Measurements from ENCODE around the gene MICOS13.
A peak's percentile ranks its signal among the peaks of the same experiment; 100 is the strongest.
"Not testable (repeated sequence)": the region's sequence is repeated elsewhere in the genome, so short reads cannot be mapped to it uniquely, and the experiment has no call there.

MICOS13 gene, protein sequence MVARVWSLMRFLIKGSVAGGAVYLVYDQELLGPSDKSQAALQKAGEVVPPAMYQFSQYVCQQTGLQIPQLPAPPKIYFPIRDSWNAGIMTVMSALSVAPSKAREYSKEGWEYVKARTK

DNA sequence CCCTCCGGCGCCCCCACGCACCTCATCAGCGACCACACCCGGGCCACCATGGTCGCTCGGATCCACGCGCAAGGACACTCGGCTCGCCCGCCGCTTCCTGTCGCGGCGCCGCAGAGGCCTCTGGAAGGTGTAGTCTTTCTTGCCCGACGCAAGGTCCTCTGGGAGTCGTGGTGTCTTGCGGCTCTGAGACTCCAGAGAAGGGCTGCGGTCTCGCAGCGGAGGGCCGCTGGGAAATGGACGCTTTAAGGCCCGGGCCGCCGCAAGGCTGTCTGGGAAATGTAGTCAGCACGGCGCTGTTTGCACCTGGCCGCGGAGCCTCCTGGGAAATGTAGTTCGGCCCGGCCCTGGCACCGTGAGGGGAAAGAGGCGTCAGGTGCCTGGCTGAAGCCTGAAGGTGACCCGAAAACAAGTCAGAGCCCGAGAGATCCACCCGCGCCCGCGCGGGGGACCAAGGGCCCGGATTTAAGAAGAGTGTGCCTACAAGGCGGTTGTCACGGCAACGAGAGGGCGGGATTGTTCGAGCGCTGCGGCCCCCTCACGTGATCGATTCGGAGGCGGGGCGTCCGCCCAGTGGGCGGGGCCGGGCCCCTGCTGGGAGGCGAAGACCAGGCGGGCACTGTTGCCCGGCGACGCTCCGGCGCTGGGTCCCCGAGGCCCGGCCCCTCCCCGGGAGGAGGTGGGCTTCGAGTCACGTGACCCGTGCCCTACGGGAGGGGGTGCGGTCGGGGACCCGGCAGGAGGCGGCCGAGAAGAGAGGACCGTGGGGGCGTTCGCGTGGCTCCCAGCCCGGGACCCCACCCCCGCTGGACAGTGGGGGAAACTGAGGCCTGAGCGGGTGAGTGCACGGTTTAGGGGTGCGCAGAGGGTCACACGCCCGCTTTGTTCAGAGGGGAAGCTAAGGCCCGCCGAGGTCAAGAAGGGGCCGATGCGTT lies at the start of gene MICOS13, which contains the start of gene HSD11B1L:
MICOS13 (minus strand) TSS at position 80 of the 932 bp plus-strand sequence; CDS start at position 50, 30 bp downstream.
HSD11B1L (plus strand) TSS at position 591 of the 932 bp plus-strand sequence. CDS start 3,806 bp downstream, outside the sequence.
- DNase-seq: peak; percentile 96

DNA sequence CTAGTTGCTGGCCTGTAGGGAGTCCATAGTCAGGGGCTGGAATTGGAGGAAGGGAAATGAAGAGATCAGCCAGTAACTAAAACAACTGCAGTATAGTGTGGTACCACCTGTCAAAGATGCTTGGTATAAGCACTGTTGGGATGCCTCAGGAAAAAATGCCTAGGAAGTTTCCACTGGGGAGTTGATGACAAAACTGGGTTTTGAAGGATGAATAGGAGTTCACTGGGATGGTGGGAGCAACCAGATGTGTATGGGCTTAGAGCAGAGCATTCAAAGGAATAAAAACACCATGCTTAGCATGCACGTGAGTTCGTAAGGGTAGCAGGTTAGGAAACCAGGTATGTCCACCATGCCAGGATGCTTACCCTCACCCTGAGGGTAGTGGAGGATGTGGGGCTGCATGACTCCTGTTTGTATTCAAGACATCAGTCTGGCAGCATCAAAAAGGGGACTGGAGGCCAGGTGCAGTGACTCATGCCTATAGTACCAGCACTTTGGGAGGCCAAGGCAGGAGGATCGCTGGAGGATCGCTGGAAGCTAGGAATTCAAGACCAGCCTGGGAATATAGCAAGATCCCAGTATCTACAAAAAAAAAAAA lies 47.2 kb upstream of the MICOS13 start:
- DNase-seq: no peak

DNA sequence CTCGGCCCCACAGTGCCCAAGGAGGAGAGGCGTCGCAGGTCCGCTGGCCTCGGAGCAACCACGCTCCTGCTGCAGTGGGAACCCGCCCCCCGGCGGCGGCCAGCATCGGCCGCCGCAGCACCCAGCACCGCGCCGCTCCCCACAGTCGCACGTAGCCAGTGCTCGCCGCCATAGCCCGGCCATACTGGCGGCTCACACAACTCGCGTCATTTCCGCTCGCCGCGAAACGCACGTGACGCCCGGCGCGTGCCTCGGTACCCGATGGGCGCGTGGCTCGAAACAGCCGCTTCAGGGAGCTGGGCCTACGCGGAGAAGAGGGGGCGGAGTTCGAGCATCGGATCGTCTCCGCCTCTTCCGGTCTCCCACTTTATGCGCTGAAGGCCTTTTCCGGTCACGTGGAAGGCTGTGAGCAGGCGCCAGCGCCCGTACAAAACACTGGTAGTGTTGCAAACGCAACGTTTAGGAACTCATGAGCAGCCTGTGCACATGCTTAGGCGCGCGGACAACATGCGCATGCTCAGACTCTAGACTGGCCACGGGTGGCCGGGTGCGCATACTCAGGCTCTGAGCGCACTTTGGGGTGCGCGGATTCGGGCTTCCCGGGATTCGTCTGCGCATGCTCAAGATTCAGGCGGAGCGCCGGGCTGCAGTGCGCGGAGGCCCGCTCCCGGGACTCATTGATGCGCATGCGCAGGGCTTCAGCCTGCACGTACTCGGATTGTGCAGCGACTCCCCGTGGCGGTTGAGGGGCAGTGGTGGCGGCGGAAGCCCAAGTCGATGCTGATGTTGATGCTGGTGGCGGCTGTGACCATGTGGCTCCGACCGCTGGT lies 39.9 kb upstream of the MICOS13 start, which contains the start of the genes CATSPERD and LONP1:
CATSPERD (plus strand) TSS at position 677 of the 830 bp plus-strand sequence; CDS start at position 778, 101 bp downstream.
LONP1 (minus strand) TSS at position 186 of the 830 bp plus-strand sequence; CDS start at position 172, 14 bp downstream.
- peak; percentile 99 for DNase-seq

GRCh38 chr19:5719274-5719960 lies 39.1 kb upstream of the MICOS13 start:
- DNase-seq: no peak

DNA sequence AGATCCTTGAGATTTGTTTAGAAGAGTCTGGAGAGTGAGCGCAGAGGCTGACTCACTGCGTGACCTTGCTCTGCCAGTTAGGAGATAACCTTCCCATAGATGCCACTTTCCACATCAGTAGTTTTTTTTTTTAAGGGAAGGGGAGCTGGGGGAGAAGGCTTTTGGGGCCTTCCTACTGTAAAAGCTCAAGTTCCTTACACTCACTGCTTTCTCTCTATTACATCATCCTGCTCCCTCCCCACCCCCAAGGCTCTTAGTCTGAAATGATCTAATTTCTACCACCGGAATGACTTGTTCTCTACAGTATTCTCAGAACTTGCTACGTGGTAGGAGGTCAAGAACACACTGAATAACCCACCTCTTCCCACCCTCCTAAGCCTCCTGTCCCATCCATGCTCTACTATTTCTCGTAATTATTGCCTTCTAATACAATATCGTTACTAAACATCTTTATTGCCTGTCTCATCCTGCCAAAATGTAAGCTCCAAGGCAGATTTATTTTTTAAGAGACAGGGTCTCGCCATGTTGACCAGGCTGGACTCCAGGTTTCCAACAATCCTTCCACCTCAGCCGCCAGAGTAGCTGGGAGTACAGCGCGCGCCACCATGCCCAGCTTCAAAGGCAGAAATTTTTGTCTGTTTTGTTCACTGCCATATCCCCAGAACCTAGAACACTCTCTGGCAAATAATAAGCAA lies 38.4 kb upstream of the MICOS13 start:
- no peak for DNase-seq

DNA sequence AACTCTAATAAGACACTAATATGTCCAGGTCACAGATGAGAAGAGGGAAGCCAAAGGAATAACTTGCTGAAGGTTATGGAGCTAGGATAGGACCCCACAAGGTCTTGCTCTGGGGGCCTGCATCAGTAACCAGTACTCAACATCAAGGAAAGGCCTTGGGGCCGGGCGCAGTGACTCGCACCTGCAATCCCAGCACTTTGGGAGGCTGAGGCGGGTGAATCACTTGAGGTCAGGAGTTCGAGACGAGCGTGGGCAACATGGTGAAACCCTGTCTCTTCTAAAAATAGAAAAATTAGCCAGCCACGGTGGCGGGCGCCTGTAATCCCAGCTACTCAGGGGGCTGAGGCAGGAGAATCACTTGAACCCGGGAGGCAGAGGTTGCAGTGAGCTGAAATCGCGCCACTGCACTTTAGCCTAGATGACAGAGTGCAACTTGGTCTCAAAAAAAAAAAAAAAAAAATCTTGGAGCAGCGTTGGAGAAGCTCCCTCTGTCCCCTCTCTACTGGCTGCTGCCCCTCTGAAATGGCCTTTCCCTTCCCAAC lies 37.8 kb upstream of the MICOS13 start:
- no peak for DNase-seq

GRCh38 chr19:5717215-5717935 lies 37.1 kb upstream of the MICOS13 start:
- no peak for DNase-seq

DNA sequence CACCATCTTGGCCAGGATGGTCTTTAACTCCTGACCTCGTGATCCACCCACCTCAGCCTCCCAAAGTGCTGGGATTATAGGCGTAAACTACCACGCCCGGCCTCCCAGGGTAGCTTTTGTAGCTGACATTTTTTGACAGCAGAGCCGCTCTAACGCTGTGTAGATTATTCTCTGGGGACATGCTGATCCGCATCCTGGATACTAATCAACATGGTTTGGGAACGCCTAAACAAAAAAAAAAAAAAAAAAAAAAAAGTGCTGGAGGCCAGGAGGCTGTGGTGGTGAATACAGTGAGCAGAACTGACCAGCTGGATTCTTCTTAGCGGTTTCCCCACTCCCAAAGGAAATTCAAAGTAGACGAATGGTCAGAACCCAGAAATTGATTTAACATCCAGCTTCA lies 34.5 kb upstream of the MICOS13 start:
- DNase-seq: no peak

- DNase-seq: no peak
These were observed 32.9 kb upstream of the MICOS13 start for GRCh38 chr19:5713228-5713627.

DNA sequence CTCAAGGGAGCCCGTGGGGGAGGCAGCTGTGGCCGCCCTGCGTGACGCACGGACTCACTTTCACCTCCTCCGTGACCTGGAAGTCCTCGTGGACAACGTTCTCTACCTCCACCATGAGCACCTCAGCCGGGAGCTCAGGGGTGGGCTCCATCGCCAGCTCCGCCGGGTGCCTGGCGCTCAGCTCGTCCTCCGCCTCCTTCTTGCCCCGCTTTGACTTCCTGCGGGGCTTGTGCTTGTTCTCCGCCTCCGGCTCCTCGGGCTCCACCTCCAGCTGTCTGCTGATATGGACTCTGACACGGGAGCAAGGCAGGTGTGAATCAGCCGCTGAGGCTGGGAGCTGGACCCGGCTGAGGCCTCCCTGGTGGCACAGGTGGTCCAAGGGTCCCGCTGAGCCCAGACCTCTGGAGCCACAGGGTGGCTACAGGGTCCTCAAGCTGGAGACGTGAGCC lies 31.4 kb upstream of the MICOS13 start:
- DNase-seq: no peak

DNA sequence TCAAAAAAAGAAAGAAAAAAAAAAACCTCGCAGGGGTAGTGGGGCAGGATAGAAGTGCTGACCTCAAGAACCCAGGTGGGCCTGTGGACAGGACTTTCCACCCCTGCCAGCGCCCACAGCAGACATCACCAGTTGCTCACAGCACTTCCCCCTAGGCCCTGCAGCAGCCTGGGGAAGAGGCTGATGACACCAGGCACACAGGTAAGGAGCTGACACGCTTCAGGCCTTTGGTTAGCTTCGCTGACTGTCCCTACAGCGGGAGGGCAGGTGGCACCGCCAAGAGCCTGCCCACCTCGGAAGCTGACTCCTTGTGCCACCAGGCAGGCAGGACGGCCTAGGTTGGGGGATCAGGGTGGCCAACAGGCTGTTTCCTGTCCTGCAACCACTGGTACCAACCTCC lies 30.7 kb upstream of the MICOS13 start:
- no peak for DNase-seq

DNA sequence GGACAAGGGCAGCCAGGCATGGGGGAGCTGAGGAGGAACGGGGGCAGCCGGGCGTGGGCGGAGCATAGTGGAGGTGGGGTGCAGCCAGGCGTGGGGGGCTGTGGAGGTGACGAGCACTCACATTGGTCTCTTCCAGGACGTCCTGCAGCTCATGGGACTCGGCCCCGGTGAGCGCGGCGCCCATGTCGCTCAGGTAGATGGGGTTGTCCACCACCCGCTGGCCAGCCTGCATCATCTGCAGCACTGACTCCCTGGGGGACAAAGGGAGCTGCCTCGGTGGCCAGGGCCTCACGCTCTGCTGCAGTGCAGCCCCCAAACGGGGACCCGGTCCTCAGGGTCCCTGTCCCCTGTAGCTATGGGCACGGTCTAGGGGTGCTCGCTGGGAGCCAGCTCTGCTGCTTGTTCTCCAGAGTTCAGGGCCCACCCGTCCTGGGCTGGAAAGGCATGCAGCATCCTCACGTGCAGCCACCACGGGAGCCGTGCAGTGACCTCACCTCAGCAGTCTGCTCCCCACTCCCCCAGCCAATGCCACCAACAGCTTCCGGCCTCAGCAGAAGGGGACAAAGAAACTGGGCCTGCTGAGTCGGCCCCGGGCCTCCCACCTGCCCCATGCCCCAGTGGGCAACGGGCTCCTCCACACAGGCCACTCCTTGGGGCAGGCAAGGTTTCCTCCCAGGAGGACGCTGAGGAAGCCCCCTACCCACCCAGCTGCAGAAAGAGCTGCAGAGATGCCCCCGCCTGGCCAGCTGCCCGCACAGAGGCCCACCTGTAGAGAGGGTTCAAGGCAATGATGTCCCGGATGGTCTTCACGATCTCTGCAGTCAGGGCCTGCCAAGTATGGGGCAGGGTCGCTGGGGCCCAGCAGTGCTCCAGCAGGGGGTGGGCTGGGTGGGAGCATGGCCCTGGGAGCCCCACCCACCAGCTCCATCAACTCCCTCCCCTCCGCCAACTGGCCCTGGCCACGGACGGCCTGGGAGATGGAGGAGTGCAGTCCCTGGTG lies 27.6 kb upstream of the MICOS13 start:
- no peak for DNase-seq

- no peak for DNase-seq
These were observed 26.7 kb upstream of the MICOS13 start for GRCh38 chr19:5706876-5707573.

- no peak for DNase-seq
These were observed 25.2 kb upstream of the MICOS13 start for GRCh38 chr19:5705552-5705951.

- DNase-seq: no peak
These were observed 23.8 kb upstream of the MICOS13 start for GRCh38 chr19:5703819-5704818.

DNA sequence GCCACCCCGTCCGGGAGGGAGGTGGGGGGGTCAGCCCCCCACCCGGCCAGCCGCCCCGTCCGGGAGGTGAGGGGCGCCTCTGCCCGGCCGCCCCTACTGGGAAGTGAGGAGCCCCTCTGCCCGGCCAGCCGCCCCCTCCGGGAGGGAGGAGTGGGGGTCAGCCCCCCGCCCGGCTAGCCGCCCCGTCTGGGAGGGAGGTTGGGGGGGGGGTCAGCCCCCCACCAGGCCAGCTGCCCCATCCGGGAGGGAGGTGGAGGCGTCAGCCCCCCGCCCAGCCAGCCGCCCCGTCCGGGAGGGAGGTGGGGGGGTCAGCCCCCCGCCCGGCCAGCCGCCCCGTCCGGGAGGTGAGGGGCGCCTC lies 21.7 kb upstream of the MICOS13 start:
- DNase-seq: not testable (repeated sequence)
